ENCODE results near the gene TRMT61A.

The TRMT61A gene

DNA sequence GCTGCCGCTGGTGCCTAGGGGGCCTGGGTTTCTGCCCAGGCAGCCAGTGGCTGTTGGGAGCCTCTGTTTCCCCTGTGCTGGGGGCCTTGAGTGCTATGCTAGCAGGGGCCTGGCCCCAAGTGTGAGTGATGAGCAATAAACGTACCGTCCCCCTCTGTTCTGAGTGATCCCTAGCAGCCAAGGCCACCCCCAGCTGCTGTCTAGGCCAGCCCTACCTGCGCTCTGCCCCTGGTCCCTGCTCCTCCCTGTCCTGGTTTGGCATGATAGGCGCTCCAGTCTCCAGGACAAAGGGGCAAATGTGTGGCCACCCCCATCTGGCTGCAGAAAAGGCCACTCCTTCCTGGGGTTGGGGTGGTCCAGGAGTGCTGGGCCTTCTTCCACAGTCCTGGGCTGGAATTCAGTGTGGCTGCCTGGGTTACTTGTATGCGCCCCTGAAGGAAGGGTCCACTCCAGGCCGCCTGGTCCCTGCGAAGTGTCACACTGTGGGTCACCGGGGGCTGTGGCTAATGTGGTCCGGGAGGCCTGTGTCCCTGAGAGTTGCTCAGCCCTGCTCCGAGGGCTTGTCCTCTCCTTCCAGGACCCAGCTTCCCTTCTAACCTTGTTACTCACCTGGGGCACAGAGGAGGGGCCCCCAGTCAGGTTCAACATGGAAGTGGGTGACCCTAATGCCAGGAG, 7.0 kb downstream of the TRMT61A start:
- DNase-seq (ENCODE audit: low spot score): no peak

DNA sequence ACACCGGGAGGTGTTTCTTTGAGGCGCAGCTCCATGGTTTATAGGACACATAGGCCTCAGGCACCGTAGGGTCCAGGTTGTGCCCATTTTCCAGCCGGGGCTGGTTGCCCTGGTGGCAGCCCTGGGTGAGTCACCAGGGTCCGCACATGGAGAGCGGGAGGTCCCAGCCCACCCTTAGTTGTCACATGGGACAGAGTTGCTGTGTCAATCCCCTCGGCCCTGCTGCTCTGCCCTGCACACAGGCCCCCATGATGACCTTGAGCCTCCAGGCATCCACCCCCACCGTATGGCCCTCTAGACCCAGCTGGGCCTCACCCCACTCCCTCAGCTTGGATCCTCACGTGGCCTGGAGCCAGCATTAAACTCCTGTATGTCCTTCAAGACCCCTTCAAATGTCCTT, 7.7 kb downstream of the TRMT61A start:
- no peak for DNase-seq (ENCODE audit: low spot score)

DNA sequence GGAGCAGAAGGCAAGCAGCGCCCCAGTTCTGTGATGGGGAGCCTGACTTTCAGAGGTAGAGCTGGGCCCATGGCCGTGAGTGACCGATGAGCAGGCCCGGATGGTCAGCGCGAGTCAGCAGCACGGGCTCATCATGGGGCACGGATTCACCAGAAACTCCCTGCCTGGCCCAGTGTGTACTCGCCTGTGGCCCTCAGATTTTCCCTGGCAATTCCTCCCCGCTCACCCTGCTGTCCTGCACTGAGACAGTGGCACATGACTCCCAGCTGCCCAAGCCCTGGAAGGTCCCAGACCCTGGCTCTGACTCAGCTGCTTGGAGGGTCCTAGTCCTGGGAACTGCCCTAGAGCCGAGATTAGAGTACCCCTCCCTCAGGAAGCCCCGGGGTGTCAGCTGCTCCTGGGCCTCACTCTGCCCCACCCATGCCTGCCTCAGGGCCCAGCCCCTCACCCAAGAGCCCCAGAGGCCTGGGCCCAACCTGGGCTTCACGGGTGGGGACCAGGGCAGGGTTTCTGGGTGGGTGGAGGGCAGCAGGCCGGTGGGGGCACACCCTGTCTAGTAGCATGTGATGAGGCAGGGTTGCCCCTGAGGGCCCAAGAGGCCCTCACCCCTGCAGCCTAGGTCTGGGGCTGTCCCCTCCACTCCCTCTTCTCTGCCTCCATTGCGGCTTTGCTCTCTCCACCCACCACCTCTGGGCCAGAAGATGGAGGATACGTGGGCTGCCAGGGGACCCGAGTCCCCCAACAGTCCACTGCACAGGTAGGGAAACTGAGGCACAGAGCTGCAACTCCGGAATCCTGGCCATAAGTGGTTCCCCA, 8.4 kb downstream of the TRMT61A start:
- DNase-seq (ENCODE audit: low spot score): no peak

DNA sequence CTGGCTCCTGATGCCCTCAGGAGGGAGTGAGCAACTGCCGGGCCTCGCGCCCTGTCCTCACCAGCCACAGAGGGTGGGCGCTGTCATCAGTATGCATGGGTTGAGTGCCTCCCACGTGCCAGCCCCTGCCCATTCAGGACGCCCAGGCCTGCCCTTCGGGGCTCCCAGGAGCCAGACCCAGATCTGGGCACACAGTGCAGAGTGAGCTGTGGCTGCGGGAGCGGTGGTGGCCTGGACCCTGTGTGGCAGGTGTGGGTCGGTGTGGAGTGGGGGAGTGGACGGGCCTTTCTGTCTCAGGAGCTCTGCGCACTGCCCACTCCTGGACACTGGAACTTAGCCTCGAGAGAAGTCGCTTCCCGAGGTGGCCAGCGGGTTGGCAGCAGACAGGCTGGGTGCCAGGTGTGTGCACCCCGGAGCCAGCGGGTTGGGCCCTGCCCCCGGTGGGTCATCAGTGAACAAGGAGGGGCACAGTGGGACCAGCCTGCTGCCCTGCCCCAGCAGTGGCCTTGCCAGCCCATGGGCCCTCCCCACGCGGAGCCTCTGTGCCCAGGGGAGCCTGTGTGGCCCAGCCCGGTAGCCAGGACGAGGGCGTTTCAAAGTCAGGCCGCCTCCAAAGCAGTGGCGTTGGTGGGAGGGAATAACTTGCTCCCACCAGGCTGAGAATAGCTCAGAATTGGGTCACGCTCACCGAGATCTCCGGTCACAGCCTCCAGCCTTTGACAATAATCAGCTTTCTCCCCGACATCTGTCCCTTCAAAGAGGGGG, 9.5 kb downstream of the TRMT61A start:
- peak; percentile 69 for DNase-seq (ENCODE audit: low spot score)

DNA sequence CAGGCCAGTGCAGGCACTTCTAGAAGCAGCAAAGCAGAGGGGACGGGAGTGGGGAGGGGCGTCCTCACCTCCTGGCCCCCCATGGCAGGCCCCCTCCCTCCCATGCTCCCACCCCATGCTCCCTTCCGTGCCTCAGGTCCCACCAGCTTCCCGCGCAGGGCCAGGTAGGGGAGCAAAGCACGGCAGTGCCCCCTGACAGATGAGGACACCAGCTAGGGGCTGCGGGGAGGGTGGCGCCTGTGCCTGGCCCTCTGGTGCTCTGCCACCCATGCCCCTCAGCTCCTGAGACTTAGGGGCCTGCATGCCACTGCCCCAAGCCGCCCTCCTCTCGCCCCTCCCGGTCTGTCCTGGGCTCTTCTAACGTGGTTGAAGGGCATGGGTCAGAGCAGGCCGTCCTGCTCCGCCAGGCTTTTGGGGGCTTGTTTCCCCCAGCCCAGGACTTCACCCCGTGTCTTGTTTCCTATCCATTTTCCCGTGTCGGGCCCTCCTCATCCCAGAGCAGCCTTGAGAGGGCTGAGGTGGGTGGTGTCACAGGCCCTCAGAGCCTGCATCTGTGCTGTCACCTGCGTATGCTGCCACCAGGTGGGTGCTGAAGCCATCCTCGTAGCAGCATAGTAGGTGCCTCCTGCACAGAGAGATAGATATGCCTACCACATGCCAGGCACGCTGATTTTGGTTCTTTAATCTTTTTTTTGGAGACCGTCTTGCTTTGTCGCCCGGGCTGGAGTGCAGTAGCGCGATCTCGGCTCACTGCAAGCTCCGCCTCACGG, 10.2 kb downstream of the TRMT61A start:
- peak; percentile 46 for DNase-seq (ENCODE audit: low spot score)

DNA sequence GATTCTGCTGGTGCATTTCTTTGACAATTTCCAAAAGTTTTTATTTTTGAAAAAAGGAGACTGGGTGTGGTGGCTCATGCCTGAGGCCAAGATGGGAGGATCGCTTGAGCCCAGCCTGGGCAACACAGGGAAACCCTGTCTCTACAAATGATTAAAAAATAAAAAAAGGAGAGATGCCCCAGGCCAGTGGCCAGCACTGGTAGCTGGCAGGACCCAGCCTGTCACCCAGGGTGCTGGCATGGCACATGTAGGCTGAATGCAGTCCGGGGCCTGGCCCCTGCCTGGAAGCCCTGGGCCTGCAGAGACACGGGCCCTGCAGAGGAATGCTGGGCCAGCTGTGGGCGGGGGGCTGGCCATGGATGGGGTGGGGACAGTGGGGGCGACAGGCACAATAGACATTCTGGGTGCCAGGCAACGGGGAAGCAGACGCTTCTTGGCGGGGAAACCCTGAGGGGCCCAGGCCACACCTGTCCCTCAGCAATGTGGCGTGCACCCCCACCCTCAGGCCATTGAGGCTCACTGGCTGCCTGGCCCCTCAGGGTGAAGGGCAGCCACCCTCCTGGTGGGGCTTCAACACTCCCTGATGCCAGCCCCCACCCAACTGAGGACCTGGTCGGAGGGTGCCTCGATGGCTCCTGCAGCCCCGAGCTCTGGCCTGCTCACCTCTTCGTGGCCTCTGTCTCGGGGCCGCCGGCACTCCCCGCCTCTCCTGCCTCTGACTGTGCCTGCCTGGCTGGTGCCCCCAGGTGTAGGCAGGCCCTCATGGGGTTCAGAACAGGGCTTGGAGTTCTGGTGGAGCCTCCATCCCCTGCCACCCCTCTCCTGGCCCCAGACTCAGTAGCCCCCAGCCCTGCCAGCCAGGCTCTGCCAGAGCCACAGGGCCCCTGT, 12.1 kb downstream of the TRMT61A start:
- DNase-seq (ENCODE audit: low spot score): no peak

DNA sequence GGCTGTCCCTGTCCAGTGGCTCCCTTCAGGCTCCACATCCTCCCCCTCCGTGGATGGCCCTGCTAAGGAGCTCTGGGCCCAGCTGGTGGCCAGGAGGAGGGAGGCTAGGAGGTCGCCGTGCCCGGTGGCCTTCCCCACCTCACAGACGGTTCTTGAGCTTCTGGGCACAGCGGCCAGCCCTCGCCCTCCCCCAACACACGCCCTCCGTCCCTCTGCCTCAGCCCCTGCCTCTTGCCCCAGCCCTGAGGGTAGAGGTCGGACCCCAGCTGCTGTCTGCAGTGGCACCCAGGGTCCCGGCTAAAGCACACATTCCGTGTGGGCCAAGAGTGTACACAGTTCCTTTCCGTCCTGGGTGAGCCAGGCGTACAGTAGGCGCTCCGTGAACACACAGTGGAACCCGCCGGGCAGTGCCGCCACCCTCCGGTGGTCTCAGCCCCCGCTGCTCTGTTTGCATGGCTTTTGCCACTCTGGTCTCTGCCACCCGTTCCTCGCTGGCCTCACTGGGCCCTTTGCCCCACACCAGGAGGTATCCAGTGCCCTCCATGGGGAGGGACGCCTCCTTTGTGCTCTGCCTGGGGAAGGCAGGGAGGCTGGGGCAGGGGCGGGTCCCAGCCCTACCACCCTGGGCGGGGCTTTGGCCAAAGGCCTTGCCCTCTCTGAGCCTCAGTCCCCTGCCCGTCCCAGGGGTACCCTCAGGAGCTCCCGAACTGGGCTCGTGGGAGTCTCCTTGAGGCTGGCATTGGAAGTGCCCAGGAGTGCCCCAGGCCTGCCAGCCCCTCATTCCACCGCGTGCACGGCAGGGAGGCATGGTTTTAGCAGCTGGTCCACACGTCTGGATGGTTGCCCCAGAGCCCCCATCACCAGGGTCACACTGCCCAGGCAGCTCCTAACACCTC, 13.0 kb downstream of the TRMT61A start:
- DNase-seq (ENCODE audit: low spot score): no peak

DNA sequence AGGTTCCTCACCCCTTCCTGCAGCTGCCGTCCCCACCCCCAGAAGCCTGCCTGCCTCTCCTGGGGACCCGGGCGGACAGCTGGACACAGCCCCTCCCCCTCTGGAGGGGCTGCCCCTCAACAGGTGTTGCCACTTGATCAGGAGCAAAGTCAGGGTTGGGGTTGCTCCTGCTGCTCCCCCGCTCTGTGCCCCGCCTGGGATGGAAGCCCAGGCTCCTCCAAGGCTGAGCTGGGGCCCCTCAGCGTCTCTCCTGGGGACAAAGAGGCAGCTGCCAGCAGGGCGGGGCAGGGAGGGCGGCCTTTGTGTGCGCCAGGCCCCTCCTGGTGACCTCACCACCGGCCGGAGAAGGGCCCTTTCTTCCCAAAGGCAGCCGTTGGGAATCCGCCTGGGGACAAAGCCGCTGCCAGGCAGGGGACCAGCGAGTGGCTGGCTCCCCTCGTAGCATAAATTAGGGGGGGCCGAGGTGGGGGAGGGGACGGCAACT, 13.7 kb downstream of the TRMT61A start:
- DNase-seq (ENCODE audit: low spot score): no peak

DNA sequence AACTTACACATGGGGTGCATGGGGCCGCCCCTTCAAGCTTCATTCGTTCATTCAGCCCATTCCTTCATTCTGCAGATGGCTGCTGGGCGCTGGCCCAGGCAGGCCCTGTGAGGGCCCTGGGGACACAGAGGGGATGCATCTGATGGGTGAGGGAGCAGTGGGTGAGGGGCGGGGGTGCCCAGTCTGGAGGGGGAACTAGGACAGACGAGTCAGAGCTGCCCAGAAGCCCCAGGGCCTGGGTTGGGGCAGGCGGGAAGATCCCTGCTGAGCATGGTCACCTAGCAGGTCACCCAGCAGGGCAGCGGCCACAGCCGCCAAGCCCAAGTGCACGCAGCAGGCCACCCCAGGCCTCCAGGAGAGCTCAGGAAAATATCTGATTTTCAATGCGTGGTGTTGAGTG, 14.1 kb downstream of the TRMT61A start:
- DNase-seq (ENCODE audit: low spot score): no peak

DNA sequence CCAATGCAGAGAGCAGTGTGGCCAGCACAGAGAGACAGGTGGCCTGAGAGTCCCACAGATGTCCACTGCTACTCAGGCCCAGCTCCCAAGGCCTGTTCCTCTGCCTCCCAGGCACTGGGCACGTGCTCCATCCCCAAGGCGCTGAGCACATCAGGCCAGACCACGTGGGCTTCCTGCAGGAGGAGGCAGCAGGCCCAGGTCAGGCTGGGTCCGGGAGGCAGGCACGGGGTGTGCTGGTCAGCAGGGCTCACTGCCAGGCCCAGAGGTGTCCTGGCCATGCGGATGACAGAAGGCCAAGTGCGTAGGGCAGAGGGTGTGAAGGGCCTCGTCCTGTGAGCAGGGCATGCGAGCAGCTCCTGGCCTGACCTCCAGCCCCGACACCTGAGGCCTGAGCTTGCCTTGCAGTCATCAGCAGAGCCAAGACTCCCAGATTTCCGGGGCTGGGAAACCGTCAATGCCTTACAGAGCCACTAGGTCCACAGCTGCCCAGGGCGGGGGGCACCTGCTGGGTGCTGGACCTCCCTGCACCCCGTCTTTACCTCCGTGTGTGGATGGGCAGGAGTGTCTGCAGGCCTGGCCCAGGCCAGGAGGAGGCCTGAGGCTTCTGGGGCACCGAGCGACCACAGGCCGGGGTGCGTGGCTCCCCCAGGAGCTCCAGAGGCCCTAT, 14.9 kb downstream of the TRMT61A start:
- no peak for DNase-seq (ENCODE audit: low spot score)

DNA sequence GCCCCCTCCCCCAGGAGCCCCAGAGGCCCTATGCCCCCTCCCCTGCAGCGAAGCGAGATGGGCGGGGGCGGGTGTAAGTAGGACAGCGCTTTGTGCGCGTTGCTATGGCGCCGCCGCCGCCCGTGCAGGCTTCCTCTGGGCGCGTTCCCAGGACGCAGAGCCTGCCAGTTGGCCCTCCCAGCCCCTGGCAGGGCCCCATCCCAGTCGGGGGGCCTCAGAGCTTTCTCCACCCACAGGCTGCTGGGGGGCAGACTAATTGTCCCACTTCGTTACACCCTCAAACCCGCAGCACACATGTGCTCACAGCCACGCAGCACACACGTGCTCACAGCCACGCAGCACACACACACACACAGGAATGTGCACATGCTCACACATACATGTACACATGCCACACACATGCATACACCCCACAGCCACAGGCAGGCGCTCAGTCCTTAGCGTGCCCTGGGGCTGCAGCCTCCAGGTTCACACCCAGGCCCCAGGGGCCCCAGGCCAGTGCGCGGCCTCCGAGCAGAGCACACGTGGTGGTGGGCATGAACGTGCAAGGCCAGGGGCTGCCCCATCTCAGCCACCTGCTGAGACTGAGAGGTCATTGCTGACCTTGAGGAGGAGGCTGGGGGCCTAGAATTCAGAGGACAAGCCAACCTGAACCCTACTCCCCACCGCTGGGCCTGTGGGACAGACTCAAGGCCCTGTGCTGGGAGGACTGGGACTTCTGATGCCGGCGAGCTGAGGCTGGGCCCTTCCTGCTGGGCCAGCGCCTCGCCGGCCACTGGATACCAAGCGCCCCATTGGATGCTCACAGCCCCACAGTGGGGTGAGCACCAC, 15.6 kb downstream of the TRMT61A start:
- peak; percentile 85 for DNase-seq (ENCODE audit: low spot score)

DNA sequence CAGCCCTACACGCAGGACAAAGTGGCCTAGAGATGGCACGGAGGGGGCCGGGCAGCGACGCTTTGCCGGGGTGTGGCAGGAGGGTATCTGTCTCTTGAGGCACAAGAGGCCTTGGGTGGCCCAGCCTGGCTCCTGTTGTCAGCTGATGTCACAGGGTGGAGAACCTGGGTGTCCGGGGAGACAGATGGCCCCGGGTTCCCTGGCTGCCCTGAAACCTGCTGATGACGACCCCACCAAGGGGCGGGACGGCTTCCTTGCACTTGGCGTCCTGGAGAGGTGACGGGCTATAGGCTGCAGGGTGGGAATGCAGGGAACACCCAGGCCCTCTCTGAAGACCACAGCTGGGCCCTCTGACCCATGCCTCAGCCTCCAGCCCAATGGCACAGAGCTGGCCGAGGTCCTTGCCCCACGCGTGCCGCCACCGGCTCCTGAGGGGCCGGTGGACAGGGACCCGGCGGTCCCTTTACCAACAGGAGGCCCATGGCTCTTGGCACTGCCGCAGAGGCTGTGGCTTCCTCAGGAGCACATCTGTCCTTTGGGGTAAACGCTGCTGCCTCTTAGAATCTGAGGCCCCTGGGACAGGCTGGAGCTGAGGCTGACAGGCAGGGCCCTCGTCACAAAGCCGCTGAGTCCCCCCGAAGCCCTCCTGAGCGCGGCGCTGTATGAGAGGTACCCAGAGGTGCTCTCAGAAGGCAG, 16.4 kb downstream of the TRMT61A start:
- DNase-seq (ENCODE audit: low spot score): no peak

DNA sequence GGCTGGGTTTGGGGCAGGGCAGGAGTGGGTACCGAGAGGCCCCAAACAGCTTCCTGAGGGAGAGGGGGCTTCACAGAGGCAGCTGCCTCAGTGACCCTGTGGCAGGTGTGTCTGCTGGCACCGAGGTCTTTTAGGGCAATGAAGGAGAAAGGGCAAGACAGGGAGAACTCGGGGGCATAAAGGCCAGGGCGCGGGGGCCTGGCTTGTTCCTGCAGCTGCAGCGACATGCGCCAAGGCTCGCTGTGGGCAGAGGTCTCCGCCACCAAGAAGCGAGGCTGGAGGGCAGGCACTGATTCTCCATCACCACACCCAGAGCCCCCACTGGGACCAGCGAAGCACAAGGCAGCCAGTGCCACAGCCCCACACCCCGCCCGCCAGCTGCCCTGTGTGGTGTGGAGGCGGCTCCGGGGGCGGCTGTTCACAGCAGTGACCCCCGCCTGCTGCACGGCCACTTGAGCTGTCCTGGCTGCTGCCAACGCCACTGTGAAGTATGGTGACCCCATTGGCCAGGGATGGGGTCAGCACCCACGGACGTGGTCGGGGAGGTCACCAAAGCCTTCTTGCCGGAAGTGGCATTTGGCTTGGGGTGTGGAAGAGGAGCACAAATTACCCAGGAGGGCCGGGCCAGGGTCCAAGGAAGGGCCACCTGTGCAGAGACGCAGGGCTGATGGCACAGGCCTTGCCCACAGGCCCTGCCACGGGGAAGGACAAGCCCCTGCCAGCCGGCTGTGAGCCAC, 17.1 kb downstream of the TRMT61A start:
- DNase-seq (ENCODE audit: low spot score): no peak

DNA sequence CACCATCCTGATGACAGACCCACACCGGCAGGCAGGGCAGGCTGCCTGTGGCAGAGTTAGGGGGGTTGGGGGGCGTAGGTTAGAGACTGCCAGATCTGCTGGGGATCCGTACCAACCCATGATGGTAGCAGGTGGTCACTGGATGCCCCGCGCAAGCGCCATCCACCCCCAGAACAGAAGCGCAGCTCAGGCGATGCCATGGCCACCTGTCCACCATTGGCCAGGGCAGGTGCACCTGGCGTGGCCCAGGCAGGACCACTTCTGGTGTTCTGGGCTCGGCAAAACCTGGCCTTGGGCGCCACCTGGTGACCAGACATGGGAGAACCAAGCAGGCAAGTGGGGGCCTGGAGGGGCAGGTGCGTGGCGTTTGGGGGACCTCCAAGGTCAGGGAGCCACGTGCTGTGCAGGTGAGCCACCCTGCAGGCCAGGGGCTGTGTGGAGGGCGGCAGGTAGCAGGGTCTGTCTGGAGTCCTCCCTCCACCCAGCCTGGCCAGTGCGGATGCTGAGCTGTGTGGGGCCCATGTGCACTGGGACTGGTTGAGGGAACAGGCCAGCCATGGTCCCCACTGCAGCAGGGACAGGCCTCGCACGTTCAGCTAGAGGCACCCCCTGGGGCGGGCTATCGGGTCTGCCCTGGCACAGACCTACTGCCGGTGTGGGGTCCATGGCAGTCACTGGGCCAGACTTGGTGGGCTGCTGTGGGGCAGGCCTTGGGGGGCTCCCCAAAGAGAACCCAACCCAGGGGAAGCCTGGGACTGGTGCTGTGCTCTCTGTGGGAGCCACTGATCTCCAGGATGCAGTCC, 17.9 kb downstream of the TRMT61A start:
- DNase-seq (ENCODE audit: low spot score): peak; percentile 92

DNA sequence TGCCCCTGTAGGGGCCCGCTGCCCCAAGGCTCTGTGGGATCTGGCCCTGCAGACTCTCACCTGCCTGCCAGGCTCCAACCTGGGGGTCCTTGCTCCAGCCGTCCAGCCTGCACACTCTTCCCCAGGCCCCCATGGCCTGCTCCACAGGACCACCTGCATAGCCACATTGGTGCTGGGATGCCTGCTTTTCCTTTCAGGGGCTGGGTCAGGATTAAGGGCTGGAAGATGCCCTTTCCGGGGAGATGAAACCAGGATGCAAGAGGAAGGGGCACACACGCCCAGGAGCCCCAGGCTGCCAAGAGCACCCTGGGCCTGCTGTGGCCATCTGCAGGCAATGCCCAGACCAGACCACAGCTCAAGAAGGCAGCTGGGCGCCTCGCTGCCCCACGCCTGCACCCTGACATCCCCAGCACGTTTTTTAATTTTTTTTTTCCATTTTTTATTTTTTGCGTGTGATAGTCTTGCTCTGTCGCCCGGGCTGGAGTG, 18.5 kb downstream of the TRMT61A start:
- DNase-seq (ENCODE audit: low spot score): no peak

DNA sequence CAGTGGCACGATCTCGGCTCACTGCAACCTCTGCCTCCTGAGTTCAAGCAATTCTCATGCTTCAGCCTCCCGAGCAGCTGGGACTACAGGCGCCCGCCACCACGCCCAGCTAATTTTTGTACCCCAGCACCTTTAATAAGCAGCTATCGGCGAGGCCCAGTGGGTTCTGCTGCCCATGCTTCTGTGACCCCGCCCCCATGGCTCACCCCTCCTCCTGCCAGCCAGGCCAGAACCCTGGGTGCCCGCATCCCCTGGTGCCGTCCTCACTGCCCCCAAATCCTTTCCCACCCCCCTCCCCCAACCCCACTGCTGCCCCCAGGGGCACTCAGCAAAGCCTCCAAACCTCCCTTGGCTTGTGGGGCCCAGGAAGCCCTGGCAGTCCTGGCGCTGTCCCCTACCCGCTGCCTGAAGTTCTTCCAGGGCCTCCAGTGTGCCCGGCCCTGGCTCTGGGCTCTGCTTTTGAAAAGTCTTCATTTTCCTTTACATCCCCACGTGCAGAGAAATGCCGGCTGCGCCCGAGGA, 19.0 kb downstream of the TRMT61A start:
- no peak for DNase-seq (ENCODE audit: low spot score)
